ENCODE measurements around the gene SMARCE1.

GRCh38 chr17:40645291-40645690, 2.3 kb downstream of the SMARCE1 start:
- TF ChIP-seq CTCF (IDR thresholded peaks at IDR 0.05; ENCODE audit: poor library complexity) (no peak), EZH2 (IDR thresholded peaks at IDR 0.05; ENCODE audit: borderline replicate concordance) (no peak), EZH2phosphoT487 (IDR thresholded peaks at IDR 0.05; ENCODE audit: low read depth, severe bottlenecking, unreplicated experiment) (no peak)

Measured in hepatocyte (in vitro differentiated cells).